GM12892 (cell line): ENCODE data around the gene SOX6. TPM values are rescaled to one million over a fixed set of nuclear protein-coding genes. Genes with fewer than 3 reads are reported as not detected.
"Not testable (repeated sequence)": the region's sequence is repeated elsewhere in the genome, so short reads cannot be mapped to it uniquely, and the experiment has no call there.

Experiments
- DNase-seq: peaks from one replicate; pipeline ENCODE4 v3.0.0; 2011; ENCODE audit not compliant: insufficient read length
- FAIRE-seq: peaks from 2 replicates; lab custom pipeline; 2011; peaks lifted over from hg19 to GRCh38; lab: Jason Lieb, UNC
- POLR2A ChIP-seq: IDR thresholded peaks from 2 replicates; pipeline ENCODE4 v1.6.1; 2011; ENCODE audit warnings: low read depth, low read length, control low read depth
- POLR2AphosphoS5 ChIP-seq: IDR thresholded peaks from 2 replicates; pipeline ENCODE4 v1.6.1; 2011; ENCODE audit warnings: low read depth, low read length, control low read depth
- TAF1 ChIP-seq: IDR thresholded peaks from 2 replicates; pipeline ENCODE4 v1.6.1; 2011; ENCODE audit warnings: low read depth, mild to moderate bottlenecking, control low read depth, low read length, borderline replicate concordance
- polyA plus RNA-seq: library from polyadenylated mRNA; unstranded; fragments of >200 nt; gene quantifications from one replicate; pipeline ENCODE4 v1.2.1, GENCODE V29; 2012; ENCODE audit warnings: missing spikeins, inconsistent platforms; ENCODE audit not compliant: missing spikeins

SOX6 gene
- 0.36 TPM for polyA plus RNA-seq

- no peak for DNase-seq
- TF ChIP-seq POLR2AphosphoS5 (no peak), POLR2A (no peak), TAF1 (no peak)
- no peak for FAIRE-seq
Observed at GRCh38 chr11:16356057-16356760, at the start of gene SOX6. TSS of gene SOX6 (minus strand) at chr11:16356546. CDS start at chr11:16341248, 15,298 bp downstream.

GRCh38 chr11:16404781-16405285 is 48.5 kb upstream of the SOX6 start:
- FAIRE-seq (no peak), DNase-seq (no peak)
- no peak for TF ChIP-seq POLR2A
- TF ChIP-seq POLR2AphosphoS5, result no peak
- TF ChIP-seq TAF1, result no peak

GRCh38 chr11:16403851-16404250 is 47.5 kb upstream of the SOX6 start:
- FAIRE-seq (no peak), DNase-seq (no peak)
- TF ChIP-seq TAF1, result no peak
- TF ChIP-seq POLR2A, result no peak
- no peak for TF ChIP-seq POLR2AphosphoS5

- FAIRE-seq (no peak), DNase-seq (no peak)
- no peak for TF ChIP-seq TAF1
- TF ChIP-seq POLR2AphosphoS5, result no peak
- no peak for TF ChIP-seq POLR2A
Observed at GRCh38 chr11:16403448-16403803, 47.1 kb upstream of the SOX6 start.

GRCh38 chr11:16402654-16403447 is 46.5 kb upstream of the SOX6 start:
- FAIRE-seq (peak; percentile 60), DNase-seq (no peak)
- TF ChIP-seq POLR2AphosphoS5 (no peak), POLR2A (no peak), TAF1 (no peak)

GRCh38 chr11:16397390-16397789 is 41.0 kb upstream of the SOX6 start:
- TF ChIP-seq POLR2AphosphoS5 (no peak), TAF1 (no peak), POLR2A (no peak)
- DNase-seq (no peak), FAIRE-seq (no peak)

- FAIRE-seq (no peak), DNase-seq (no peak)
- TF ChIP-seq POLR2AphosphoS5 (no peak), POLR2A (no peak), TAF1 (no peak)
Observed at GRCh38 chr11:16395601-16396000, 39.3 kb upstream of the SOX6 start.

- TF ChIP-seq TAF1, result no peak
- FAIRE-seq (no peak), DNase-seq (no peak)
Observed at GRCh38 chr11:16394947-16395346, 38.6 kb upstream of the SOX6 start.

- FAIRE-seq, result no peak
- DNase-seq, result no peak
- TF ChIP-seq TAF1 (no peak), POLR2AphosphoS5 (no peak), POLR2A (no peak)
Observed at GRCh38 chr11:16393340-16393739, 37.0 kb upstream of the SOX6 start.

- no peak for FAIRE-seq
- no peak for DNase-seq
- TF ChIP-seq POLR2A, result no peak
- TF ChIP-seq POLR2AphosphoS5, result no peak
- TF ChIP-seq TAF1, result no peak
Observed at GRCh38 chr11:16392616-16393015, 36.3 kb upstream of the SOX6 start.

- FAIRE-seq, DNase-seq: not testable (repeated sequence)
Observed at GRCh38 chr11:16390826-16391225, 34.5 kb upstream of the SOX6 start.

GRCh38 chr11:16385099-16385498 is 28.8 kb upstream of the SOX6 start:
- FAIRE-seq, result no peak
- TF ChIP-seq POLR2A, result no peak
- no peak for TF ChIP-seq TAF1
- no peak for TF ChIP-seq POLR2AphosphoS5
- no peak for DNase-seq
